ENCODE results near the gene SKP1. TPM values are rescaled to one million over a fixed set of nuclear protein-coding genes. Genes with fewer than 3 reads are reported as not detected.

The SKP1 gene
- total RNA-seq, 1 experiment from 2014 or later = 348 TPM

- H3K9me3 ChIP-seq (ENCODE audit: control insufficient read depth, low read depth, low read length) = no peaks in the 10 kb centered on the region
- H2BK12ac ChIP-seq (ENCODE audit: insufficient read length, low read depth, low read length) = no peak overlapping the region
- H3K36me3 Mint-ChIP-seq (ENCODE audit: insufficient read depth in 1 of 3, low read depth in 3 of 3) = peaks cover 39 to 79% (median 75%) of the 10 kb centered on the region in 3 experiments; a peak in 6 of 7 replicates
- H3K27ac ChIP-seq (ENCODE audit: insufficient read length, low read depth, low read length) = no peak overlapping the region
- no peaks in the 10 kb centered on the region for H3K4me1 ChIP-seq (ENCODE audit: insufficient read depth, low read length)
- 0 out of 4 replicates have a peak, but pooled peaks cover 0 to 3% of the 10 kb centered on the region in 2 experiments for H3K4me1 Mint-ChIP-seq
- no peak overlapping the region for H2BK5ac ChIP-seq (ENCODE audit: insufficient read length, low read length)
- no peak overlapping the region for H3K23ac ChIP-seq (ENCODE audit: insufficient read length, low read depth, low read length)
- H2BK120ac ChIP-seq (ENCODE audit: low read depth, low read length, poor library complexity, severe bottlenecking) = no peak overlapping the region
- H3K4me3 Mint-ChIP-seq = no peak overlapping the region
- H3K23me2 ChIP-seq (ENCODE audit: insufficient read length, low read depth, low read length, poor library complexity, severe bottlenecking) = no peaks in the 10 kb centered on the region
- H2AFZ ChIP-seq (ENCODE audit: low read length) = no peak overlapping the region
- no peak overlapping the region for H3K4me2 ChIP-seq (ENCODE audit: insufficient read depth, insufficient read length, low read length)
- no peak overlapping the region for H3K14ac ChIP-seq (ENCODE audit: insufficient read depth, low read length)
- H3K27ac Mint-ChIP-seq = no peak overlapping the region
- no peak overlapping the region for H3K56ac ChIP-seq (ENCODE audit: insufficient read length, low read depth, low read length)
- H3K18ac ChIP-seq (ENCODE audit: insufficient read length, low read depth, low read length) = no peak overlapping the region
- no peak for DNase-seq
- H4K8ac ChIP-seq (replicated peaks; ENCODE audit: insufficient read length, low read depth, low read length) = no peak overlapping the region
- H3K79me1 ChIP-seq (ENCODE audit: insufficient read depth, low read depth, low read length, poor library complexity, severe bottlenecking) = peaks cover 8% of the 10 kb centered on the region
- H3K4ac ChIP-seq (ENCODE audit: low read depth, low read length) = no peak overlapping the region
- TF ChIP-seq CTCF (conservative IDR thresholded peaks at IDR 0.05) = no peak
- H4K5ac ChIP-seq (ENCODE audit: insufficient read length, low read depth, low read length) = no peak overlapping the region
- no CpG with 5 or more reads among the region's 3 CpGs for WGBS (ENCODE audit: extremely low coverage, insufficient read length, low lambda C conversion rate)
- no peak overlapping the region for H3T11ph ChIP-seq (ENCODE audit: low read length)
- H2BK15ac ChIP-seq (ENCODE audit: low read depth, low read length) = no peak overlapping the region
- H3K27me3 Mint-ChIP-seq (ENCODE audit: low read depth) = no peaks in the 10 kb centered on the region
- no peak overlapping the region for H4K91ac ChIP-seq (ENCODE audit: insufficient read length, low read depth, low read length)
- H3K9me3 Mint-ChIP-seq = no peaks in the 10 kb centered on the region; a peak in 1 of 5 replicates
- H3K27me3 ChIP-seq (ENCODE audit: insufficient read depth, low read length) = no peaks in the 10 kb centered on the region
- H2AK5ac ChIP-seq (ENCODE audit: insufficient read length, low read length) = no peak overlapping the region
- H3K9ac ChIP-seq (ENCODE audit: extremely low read depth, insufficient read length, low read length) = no peak overlapping the region
- peaks cover 15% of the 10 kb centered on the region; the same call in 1 of the 2 replicates for H3K79me2 ChIP-seq (ENCODE audit: insufficient read depth, low read length)
- H4K20me1 ChIP-seq (ENCODE audit: control insufficient read depth, insufficient read depth, insufficient read length) = no peaks in the 10 kb centered on the region
- H2BK20ac ChIP-seq (ENCODE audit: low read depth, low read length, poor library complexity, severe bottlenecking) = no peak overlapping the region
Observed at GRCh38 chr5:134203630-134204029, 26.9 kb upstream of the SKP1 start.
